Measurements from ENCODE around the gene OGDHL.

GRCh38 chr10:49749556-49750491 lies 12.3 kb downstream of the OGDHL start:
- TF ChIP-seq CTCF (IDR thresholded peaks at IDR 0.05) = no peak
- TF ChIP-seq POLR2A (IDR thresholded peaks at IDR 0.05) = no peak

Data from esophagus squamous epithelium (tissue), 4 donors.